ENCODE data around the gene HMCN2. TPM values are rescaled to one million over a fixed set of nuclear protein-coding genes. Genes with fewer than 3 reads are reported as not detected.
"Not testable (repeated sequence)": the region's sequence is repeated elsewhere in the genome, so short reads cannot be mapped to it uniquely, and the experiment has no call there.

The HMCN2 gene
- total RNA-seq, 2 donors from 2014 or later, result 1.3 to 7.3 TPM

DNA sequence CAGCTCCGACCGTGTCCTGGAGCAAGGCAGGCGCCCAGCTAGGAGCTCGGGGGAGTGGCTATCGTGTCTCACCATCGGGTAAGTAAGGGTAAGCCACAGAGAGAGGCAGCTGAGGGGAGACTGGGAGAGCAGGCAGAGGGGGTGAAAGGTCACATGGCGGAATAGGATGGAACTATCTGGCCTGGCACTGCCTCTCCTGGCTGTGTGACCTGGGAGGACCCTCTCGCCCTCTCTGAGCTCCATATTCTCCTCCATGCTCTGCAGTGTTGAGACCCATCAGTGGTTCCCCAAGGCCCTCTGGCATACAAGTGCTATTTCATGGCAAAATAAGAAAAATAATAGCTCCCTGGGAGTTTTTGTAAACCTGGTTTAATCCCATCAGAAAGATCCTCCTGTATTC, 135.3 kb downstream of the HMCN2 start:
- H3K27ac ChIP-seq, result no peak overlapping the region
- TF ChIP-seq, protein P1, sequence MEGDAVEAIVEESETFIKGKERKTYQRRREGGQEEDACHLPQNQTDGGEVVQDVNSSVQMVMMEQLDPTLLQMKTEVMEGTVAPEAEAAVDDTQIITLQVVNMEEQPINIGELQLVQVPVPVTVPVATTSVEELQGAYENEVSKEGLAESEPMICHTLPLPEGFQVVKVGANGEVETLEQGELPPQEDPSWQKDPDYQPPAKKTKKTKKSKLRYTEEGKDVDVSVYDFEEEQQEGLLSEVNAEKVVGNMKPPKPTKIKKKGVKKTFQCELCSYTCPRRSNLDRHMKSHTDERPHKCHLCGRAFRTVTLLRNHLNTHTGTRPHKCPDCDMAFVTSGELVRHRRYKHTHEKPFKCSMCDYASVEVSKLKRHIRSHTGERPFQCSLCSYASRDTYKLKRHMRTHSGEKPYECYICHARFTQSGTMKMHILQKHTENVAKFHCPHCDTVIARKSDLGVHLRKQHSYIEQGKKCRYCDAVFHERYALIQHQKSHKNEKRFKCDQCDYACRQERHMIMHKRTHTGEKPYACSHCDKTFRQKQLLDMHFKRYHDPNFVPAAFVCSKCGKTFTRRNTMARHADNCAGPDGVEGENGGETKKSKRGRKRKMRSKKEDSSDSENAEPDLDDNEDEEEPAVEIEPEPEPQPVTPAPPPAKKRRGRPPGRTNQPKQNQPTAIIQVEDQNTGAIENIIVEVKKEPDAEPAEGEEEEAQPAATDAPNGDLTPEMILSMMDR (IDR thresholded peaks at IDR 0.05), result no peak
- no peak overlapping the region for H3K4me3 ChIP-seq
- no peaks in the 10 kb centered on the region for H3K27me3 ChIP-seq
- no peaks in the 10 kb centered on the region for H3K9me3 ChIP-seq
- no peaks in the 10 kb centered on the region for H3K4me1 ChIP-seq
- no peaks in the 10 kb centered on the region for H3K36me3 ChIP-seq
- no peak for DNase-seq (ENCODE audit: low spot score)

DNA sequence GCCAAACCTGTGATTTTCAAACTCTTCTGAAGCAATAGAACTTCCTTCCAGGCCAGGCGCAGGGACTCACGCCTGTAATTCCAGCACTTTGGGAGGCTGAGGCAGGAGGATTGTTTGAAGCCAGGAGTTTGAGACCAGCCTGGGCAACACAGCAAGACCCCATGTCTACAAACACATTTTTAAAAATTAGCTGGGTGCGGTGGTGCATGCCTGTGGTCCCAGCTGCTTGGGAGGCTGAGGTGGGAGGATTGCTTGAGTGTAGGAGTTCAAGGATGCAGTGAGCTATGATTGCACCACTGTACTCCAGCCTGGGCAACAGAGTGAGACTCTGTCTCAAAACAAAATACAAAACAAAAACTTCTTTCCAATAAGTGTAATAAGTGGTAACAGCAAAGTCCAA, 136.2 kb downstream of the HMCN2 start:
- DNase-seq (ENCODE audit: low spot score); H3K4me1 ChIP-seq; H3K9me3 ChIP-seq; H3K27ac ChIP-seq; H3K36me3 ChIP-seq; H3K4me3 ChIP-seq; H3K27me3 ChIP-seq: not testable (repeated sequence)

DNA sequence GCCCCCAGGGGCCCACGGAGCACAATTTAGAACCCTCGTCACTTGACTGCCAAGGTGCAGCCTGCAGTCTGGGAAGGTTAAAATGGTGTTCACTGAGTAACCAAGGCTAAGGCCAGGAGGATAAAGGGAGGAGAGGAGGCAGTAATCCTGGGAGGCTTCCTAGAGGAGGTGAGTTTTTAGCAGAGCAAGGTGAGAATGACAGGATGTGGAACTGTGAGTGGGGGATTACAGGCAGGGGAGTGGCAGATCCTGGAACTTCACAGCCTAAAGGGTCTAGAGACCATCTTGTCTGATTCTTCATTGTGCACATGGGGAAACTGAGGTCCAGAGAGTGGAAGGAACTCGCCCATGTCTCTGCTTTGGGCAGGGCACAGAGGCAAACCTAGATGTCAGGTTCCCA, 136.7 kb downstream of the HMCN2 start:
- DNase-seq (ENCODE audit: low spot score), result no peak
- no peak overlapping the region for H3K27ac ChIP-seq
- TF ChIP-seq, protein P1 (IDR thresholded peaks at IDR 0.05), result no peak
- no peaks in the 10 kb centered on the region for H3K36me3 ChIP-seq
- no peaks in the 10 kb centered on the region for H3K9me3 ChIP-seq
- no peak overlapping the region for H3K4me3 ChIP-seq
- no peaks in the 10 kb centered on the region for H3K4me1 ChIP-seq
- no peaks in the 10 kb centered on the region for H3K27me3 ChIP-seq

DNA sequence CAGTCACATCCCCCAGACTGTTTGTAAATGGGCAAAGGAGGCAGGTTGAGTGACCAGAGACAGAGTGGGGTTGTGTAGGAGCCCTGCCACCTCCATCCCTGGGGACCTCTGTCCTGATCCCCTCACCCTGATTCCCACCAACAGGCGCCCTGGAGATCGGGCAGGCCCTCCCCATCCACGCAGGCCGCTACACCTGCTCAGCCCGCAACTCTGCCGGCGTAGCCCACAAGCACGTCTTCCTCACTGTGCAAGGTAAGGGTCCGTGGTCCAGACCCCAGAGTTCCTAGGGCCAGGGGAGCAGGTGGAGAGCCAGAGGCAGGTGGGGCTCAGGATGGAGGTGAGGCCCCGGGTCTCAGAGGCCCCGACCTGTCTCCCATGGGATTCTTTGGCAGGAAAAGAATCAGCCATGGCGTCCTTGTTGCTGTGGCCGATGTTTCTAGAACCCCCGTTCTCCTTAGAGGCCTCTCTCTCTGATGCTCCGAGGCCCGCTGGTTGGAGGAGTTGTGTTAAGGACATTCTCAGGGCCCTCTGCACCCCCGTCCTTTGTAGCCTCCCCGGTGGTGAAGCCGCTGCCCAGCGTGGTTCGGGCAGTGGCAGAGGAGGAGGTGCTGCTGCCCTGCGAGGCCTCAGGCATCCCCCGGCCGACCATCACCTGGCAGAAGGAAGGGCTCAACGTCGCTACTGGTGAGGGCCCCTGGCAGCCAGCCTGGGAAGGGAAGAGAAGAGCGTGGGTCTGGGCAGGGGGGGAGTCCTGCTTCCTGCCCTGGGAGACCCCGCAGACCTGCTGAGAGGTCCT, 137.3 kb downstream of the HMCN2 start:
- DNase-seq (ENCODE audit: low spot score), result no peak
- Histone ChIP-seq H3K9me3 (no peaks in the 10 kb centered on the region), H3K4me1 (no peaks in the 10 kb centered on the region), H3K36me3 (no peaks in the 10 kb centered on the region), H3K4me3 (no peak overlapping the region), H3K27ac (no peak overlapping the region), H3K27me3 (no peaks in the 10 kb centered on the region)
- TF ChIP-seq, protein P1 (IDR thresholded peaks at IDR 0.05), result no peak

DNA sequence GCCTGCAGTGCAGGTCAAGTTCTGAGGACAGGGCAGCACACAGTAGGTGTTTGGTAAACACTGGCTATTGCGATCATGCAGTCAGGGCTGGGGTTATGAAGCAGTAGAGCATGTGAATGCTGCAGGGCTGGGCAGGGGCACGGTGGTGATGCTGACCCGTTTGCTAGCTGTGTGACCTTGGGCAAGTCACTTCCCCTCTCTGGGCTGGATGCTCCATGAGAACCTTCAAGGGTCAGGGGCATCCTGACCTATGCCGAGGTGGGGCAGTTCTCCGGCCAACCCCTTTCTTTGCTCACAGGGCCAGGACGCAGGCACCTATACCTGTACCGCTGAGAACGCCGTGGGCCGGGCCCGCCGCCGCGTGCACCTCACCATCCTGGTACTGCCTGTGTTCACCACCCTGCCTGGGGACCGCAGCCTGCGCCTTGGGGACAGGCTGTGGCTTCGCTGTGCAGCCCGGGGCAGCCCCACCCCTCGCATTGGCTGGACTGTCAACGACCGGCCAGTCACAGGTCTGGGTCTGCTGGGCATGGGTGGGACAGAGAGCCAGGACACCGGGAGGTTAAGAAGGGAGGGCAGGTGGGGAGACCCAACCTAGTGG, 140.2 kb downstream of the HMCN2 start:
- H3K27me3 ChIP-seq, result no peaks in the 10 kb centered on the region
- H3K27ac ChIP-seq, result no peak overlapping the region
- DNase-seq (ENCODE audit: low spot score), result no peak
- H3K4me1 ChIP-seq, result no peaks in the 10 kb centered on the region
- TF ChIP-seq, protein P1 (IDR thresholded peaks at IDR 0.05), result no peak
- H3K4me3 ChIP-seq, result no peak overlapping the region
- no peaks in the 10 kb centered on the region for H3K9me3 ChIP-seq
- no peaks in the 10 kb centered on the region for H3K36me3 ChIP-seq

DNA sequence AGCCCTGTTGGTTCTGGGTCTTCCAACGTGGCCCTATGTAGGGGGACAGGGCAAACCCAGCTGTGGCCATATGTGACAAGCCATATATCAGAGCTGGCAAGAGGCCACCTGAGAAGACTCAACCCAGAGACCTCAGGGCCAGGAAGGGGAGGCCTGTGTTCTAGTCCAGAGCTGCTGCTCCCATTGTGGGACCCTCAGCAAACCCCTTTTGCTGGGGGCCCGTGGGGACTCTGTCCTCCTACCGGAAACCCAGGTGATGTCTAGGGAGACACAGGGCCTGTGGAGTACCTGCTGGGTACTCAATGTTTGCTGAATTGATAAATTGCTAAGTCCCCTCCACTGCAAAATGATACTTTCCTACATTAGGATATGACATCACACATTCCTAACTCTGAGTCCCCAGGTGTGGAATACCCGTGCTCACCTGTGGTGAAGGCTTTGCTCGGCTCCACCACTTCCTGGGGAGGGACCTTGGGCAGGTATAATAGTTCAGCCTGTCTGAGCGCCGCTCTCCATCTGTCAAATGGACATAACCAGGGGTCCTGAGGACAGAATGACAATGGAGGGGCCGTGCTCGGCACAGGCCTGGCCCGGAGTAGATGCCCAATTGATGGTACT, 140.8 kb downstream of the HMCN2 start:
- no peaks in the 10 kb centered on the region for H3K4me1 ChIP-seq
- DNase-seq (ENCODE audit: low spot score), result no peak
- H3K9me3 ChIP-seq, result no peaks in the 10 kb centered on the region
- H3K27me3 ChIP-seq, result no peaks in the 10 kb centered on the region
- no peak overlapping the region for H3K4me3 ChIP-seq
- TF ChIP-seq, protein P1 (IDR thresholded peaks at IDR 0.05), result no peak
- no peaks in the 10 kb centered on the region for H3K36me3 ChIP-seq
- H3K27ac ChIP-seq, result no peak overlapping the region

Measured in right atrium auricular region (tissue), 2 donors.